ENCODE results near the gene SUGP2.

DNA sequence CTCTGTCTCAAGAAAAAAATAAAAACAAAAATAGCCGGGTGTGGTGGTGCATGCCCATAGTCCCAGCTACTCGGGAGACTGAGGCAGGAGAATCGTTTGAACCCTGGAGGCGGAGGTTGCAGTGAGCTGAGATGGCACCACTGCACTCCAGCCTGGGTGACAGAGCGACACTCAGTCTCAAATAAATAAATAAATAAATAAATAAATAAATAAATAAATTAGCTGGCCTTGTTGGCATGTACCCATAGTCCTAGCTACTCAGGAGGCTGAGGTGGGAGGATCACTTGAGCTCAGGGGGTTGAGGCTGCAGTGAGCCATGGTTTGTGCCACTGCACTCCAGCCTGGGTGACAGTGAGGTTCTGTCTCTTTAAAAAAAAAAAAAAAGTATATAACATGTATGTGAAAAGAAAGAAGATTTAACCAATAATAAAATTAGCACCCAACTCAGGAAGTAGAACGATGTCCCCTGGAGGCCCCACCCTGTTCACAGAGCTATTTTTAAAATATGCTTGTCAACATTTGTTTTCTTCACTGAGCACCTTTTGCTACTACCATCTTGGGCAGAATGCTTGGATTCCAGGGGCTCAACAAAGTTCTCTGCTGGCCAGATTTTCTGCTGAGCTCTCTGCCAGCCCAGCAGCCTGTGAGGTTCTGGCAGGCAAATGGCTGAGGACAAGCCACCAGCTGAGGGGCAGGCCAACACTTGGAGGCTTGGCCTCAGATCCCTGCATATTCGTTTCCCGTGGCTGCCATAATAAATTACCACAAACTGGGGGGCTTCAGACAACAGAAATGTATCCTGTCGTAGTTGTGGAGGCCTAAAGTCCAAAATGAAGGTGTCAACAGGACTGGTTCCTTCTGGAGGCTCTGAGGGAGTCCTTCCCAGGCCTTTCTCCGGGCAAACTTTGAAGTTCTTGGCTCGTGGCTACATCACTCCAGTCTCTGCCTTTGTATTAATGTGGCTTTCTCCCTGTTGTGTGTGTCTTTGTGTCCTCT is 35.6 kb upstream of the SUGP2 start:
- TF ChIP-seq POLR2A (IDR thresholded peaks at IDR 0.05) (no peak), CTCF (IDR thresholded peaks at IDR 0.05) (no peak), EP300 (IDR thresholded peaks at IDR 0.05) (no peak), POLR2AphosphoS5 (IDR thresholded peaks at IDR 0.05) (no peak)

All from upper lobe of left lung (tissue), 4 donors.